ENCODE measurements around the gene FGFRL1.

Gene FGFRL1

GRCh38 chr4:1033840-1034551, 22.6 kb downstream of the FGFRL1 start:
- Histone ChIP-seq H2BK12ac (ENCODE audit: low read length) (no peak overlapping the region), H4K91ac (ENCODE audit: low read depth, low read length) (no peak overlapping the region), H3K79me2 (ENCODE audit: control insufficient read depth, insufficient read depth, low read length, poor library complexity) (no peaks in the 10 kb centered on the region), H3K9ac (ENCODE audit: low read length) (no peak overlapping the region), H3K4ac (ENCODE audit: low read depth, low read length) (no peak overlapping the region), H4K8ac (ENCODE audit: low read depth, low read length) (no peak overlapping the region), H3K9me3 (ENCODE audit: insufficient read depth, low read depth, low read length) (no peaks in the 10 kb centered on the region), H3K79me1 (ENCODE audit: low read length) (no peaks in the 10 kb centered on the region), H3K4me2 (ENCODE audit: low read length) (no peak overlapping the region), H3K4me3 (ENCODE audit: low read depth, low read length) (no peak overlapping the region), H2BK120ac (ENCODE audit: insufficient read depth, low read length, poor library complexity) (no peak overlapping the region), H2AFZ (ENCODE audit: insufficient read depth, low read length, poor library complexity) (no peak overlapping the region), H3K18ac (ENCODE audit: low read length) (no peak overlapping the region), H3K36me3 (ENCODE audit: control insufficient read depth in 1 of 2, insufficient read depth in 2 of 2, low read length in 2 of 2) (no peaks in the 10 kb centered on the region), H3K4me1 (ENCODE audit: control insufficient read depth in 1 of 2, insufficient read depth in 2 of 2, low read length in 2 of 2) (peaks cover 0 to 6% of the 10 kb centered on the region in 2 experiments), H2AK5ac (ENCODE audit: low read length) (no peak overlapping the region), H3K23ac (ENCODE audit: low read length) (no peak overlapping the region), H4K12ac (ENCODE audit: low read depth, low read length) (no peak overlapping the region), H3K14ac (ENCODE audit: low read length) (no peak overlapping the region), H3K27me3 (ENCODE audit: insufficient read depth, low read length) (no peaks in the 10 kb centered on the region), H2BK5ac (ENCODE audit: low read depth, low read length, poor library complexity) (no peak overlapping the region), H3K27ac (ENCODE audit: low read depth, low read length) (no peak overlapping the region)
- DNase-seq, result no peak
- WGBS (ENCODE audit: extremely low coverage, insufficient coverage, insufficient read length), result no CpG with 5 or more reads among the region's 35 CpGs

GRCh38 chr4:1035510-1035909, 24.1 kb downstream of the FGFRL1 start:
- H3K27ac ChIP-seq (ENCODE audit: low read depth, low read length), result no peak overlapping the region
- H3K4me1 ChIP-seq (ENCODE audit: control insufficient read depth in 1 of 2, insufficient read depth in 2 of 2, low read length in 2 of 2), result peaks cover 0 to 10% of the 10 kb centered on the region in 2 experiments
- no peak overlapping the region for H2BK12ac ChIP-seq (ENCODE audit: low read length)
- no peak overlapping the region for H3K4me3 ChIP-seq (ENCODE audit: low read depth, low read length)
- no peaks in the 10 kb centered on the region for H3K9me3 ChIP-seq (ENCODE audit: insufficient read depth, low read depth, low read length)
- H3K4me2 ChIP-seq (ENCODE audit: low read length), result no peak overlapping the region
- no peak overlapping the region for H2BK120ac ChIP-seq (ENCODE audit: insufficient read depth, low read length, poor library complexity)
- H3K9ac ChIP-seq (ENCODE audit: low read length), result no peak overlapping the region
- no peak overlapping the region for H2AK5ac ChIP-seq (ENCODE audit: low read length)
- no peak overlapping the region for H4K8ac ChIP-seq (ENCODE audit: low read depth, low read length)
- no peaks in the 10 kb centered on the region for H3K36me3 ChIP-seq (ENCODE audit: control insufficient read depth in 1 of 2, insufficient read depth in 2 of 2, low read length in 2 of 2)
- no peak overlapping the region for H3K18ac ChIP-seq (ENCODE audit: low read length)
- H3K27me3 ChIP-seq (ENCODE audit: insufficient read depth, low read length), result no peaks in the 10 kb centered on the region
- H3K79me2 ChIP-seq (ENCODE audit: control insufficient read depth, insufficient read depth, low read length, poor library complexity), result no peaks in the 10 kb centered on the region
- H4K91ac ChIP-seq (ENCODE audit: low read depth, low read length), result peak overlapping the region; percentile 30
- no peaks in the 10 kb centered on the region for H3K79me1 ChIP-seq (ENCODE audit: low read length)
- H3K14ac ChIP-seq (ENCODE audit: low read length), result no peak overlapping the region
- no CpG with 5 or more reads among the region's 26 CpGs for WGBS (ENCODE audit: extremely low coverage, insufficient coverage, insufficient read length)
- no peak overlapping the region for H2AFZ ChIP-seq (ENCODE audit: insufficient read depth, low read length, poor library complexity)
- no peak overlapping the region for H3K23ac ChIP-seq (ENCODE audit: low read length)
- no peak for DNase-seq
- H2BK5ac ChIP-seq (ENCODE audit: low read depth, low read length, poor library complexity), result no peak overlapping the region
- H3K4ac ChIP-seq (ENCODE audit: low read depth, low read length), result no peak overlapping the region
- no peak overlapping the region for H4K12ac ChIP-seq (ENCODE audit: low read depth, low read length)

GRCh38 chr4:1036095-1036494, 24.7 kb downstream of the FGFRL1 start:
- Histone ChIP-seq H3K18ac (ENCODE audit: low read length) (no peak overlapping the region), H2AFZ (ENCODE audit: insufficient read depth, low read length, poor library complexity) (no peak overlapping the region), H3K79me2 (ENCODE audit: control insufficient read depth, insufficient read depth, low read length, poor library complexity) (no peaks in the 10 kb centered on the region), H3K23ac (ENCODE audit: low read length) (no peak overlapping the region), H4K91ac (ENCODE audit: low read depth, low read length) (peak overlapping the region; percentile 25), H2AK5ac (ENCODE audit: low read length) (no peak overlapping the region), H3K14ac (ENCODE audit: low read length) (no peak overlapping the region), H3K4me2 (ENCODE audit: low read length) (no peak overlapping the region), H3K27me3 (ENCODE audit: insufficient read depth, low read length) (no peaks in the 10 kb centered on the region), H3K9me3 (ENCODE audit: insufficient read depth, low read depth, low read length) (no peaks in the 10 kb centered on the region), H4K12ac (ENCODE audit: low read depth, low read length) (no peak overlapping the region), H3K9ac (ENCODE audit: low read length) (no peak overlapping the region), H3K4ac (ENCODE audit: low read depth, low read length) (no peak overlapping the region), H2BK5ac (ENCODE audit: low read depth, low read length, poor library complexity) (no peak overlapping the region), H2BK120ac (ENCODE audit: insufficient read depth, low read length, poor library complexity) (no peak overlapping the region), H3K27ac (ENCODE audit: low read depth, low read length) (no peak overlapping the region), H3K4me3 (ENCODE audit: low read depth, low read length) (no peak overlapping the region), H3K36me3 (ENCODE audit: control insufficient read depth in 1 of 2, insufficient read depth in 2 of 2, low read length in 2 of 2) (no peaks in the 10 kb centered on the region), H3K79me1 (ENCODE audit: low read length) (no peaks in the 10 kb centered on the region), H2BK12ac (ENCODE audit: low read length) (no peak overlapping the region), H3K4me1 (ENCODE audit: control insufficient read depth in 1 of 2, insufficient read depth in 2 of 2, low read length in 2 of 2) (peaks cover 0 to 10% of the 10 kb centered on the region in 2 experiments), H4K8ac (ENCODE audit: low read depth, low read length) (no peak overlapping the region)
- DNase-seq, result no peak
- WGBS (ENCODE audit: extremely low coverage, insufficient coverage, insufficient read length), result no CpG with 5 or more reads among the region's 15 CpGs

- no peak overlapping the region for H3K4me3 ChIP-seq (ENCODE audit: low read depth, low read length)
- H3K4ac ChIP-seq (ENCODE audit: low read depth, low read length), result no peak overlapping the region
- no peak overlapping the region for H3K4me2 ChIP-seq (ENCODE audit: low read length)
- no peak overlapping the region for H4K12ac ChIP-seq (ENCODE audit: low read depth, low read length)
- H2BK5ac ChIP-seq (ENCODE audit: low read depth, low read length, poor library complexity), result no peak overlapping the region
- H2BK120ac ChIP-seq (ENCODE audit: insufficient read depth, low read length, poor library complexity), result no peak overlapping the region
- WGBS (ENCODE audit: extremely low coverage, insufficient coverage, insufficient read length), result no CpG with 5 or more reads among the region's 26 CpGs
- H2BK12ac ChIP-seq (ENCODE audit: low read length), result peak overlapping the region; percentile 18
- no peak overlapping the region for H2AFZ ChIP-seq (ENCODE audit: insufficient read depth, low read length, poor library complexity)
- no peaks in the 10 kb centered on the region for H3K9me3 ChIP-seq (ENCODE audit: insufficient read depth, low read depth, low read length)
- H3K27me3 ChIP-seq (ENCODE audit: insufficient read depth, low read length), result no peaks in the 10 kb centered on the region
- DNase-seq, result peak; percentile 56 to 71
- H3K18ac ChIP-seq (ENCODE audit: low read length), result no peak overlapping the region
- no peak overlapping the region for H3K14ac ChIP-seq (ENCODE audit: low read length)
- H3K79me1 ChIP-seq (ENCODE audit: low read length), result no peaks in the 10 kb centered on the region
- H3K79me2 ChIP-seq (ENCODE audit: control insufficient read depth, insufficient read depth, low read length, poor library complexity), result no peaks in the 10 kb centered on the region
- H4K91ac ChIP-seq (ENCODE audit: low read depth, low read length), result peak overlapping the region; percentile 25
- no peaks in the 10 kb centered on the region for H3K36me3 ChIP-seq (ENCODE audit: control insufficient read depth in 1 of 2, insufficient read depth in 2 of 2, low read length in 2 of 2)
- no peak overlapping the region for H3K9ac ChIP-seq (ENCODE audit: low read length)
- H3K4me1 ChIP-seq (ENCODE audit: control insufficient read depth in 1 of 2, insufficient read depth in 2 of 2, low read length in 2 of 2), result peaks cover 0 to 10% of the 10 kb centered on the region in 2 experiments
- H3K27ac ChIP-seq (ENCODE audit: low read depth, low read length), result no peak overlapping the region
- no peak overlapping the region for H2AK5ac ChIP-seq (ENCODE audit: low read length)
- H4K8ac ChIP-seq (ENCODE audit: low read depth, low read length), result peak overlapping the region; percentile 25
- H3K23ac ChIP-seq (ENCODE audit: low read length), result no peak overlapping the region
These were observed 25.8 kb downstream of the FGFRL1 start for GRCh38 chr4:1036976-1037810.
